Activated naive CD4-positive, alpha-beta T cell treated with anti-CD3 and anti-CD28 coated beads, Interleukin-2, amount 10 ng/mL, durations not matched to agents 7 days and 5 days (primary cell): ENCODE data around the gene IL4R.
"Not testable (repeated sequence)": the region's sequence is repeated elsewhere in the genome, so short reads cannot be mapped to it uniquely, and the experiment has no call there.

Experiments used
- CTCF ChIA-PET: fragments of 350-600 bp; sonication (Branson Sonifier 250); formaldehyde crosslinking; loops from one replicate; lab custom pipeline; 2021; ENCODE audit warnings: antibody characterized with exemption; lab: Charles Lee
- DNase-seq: peaks from one replicate; pipeline ENCODE4 v3.0.0-alpha.2; 2020
- H3K27ac Mint-ChIP-seq: one replicate; pipeline ENCODE4 v1.8.0; 2021; ENCODE audit warnings: mild to moderate bottlenecking, moderate library complexity, mixed read lengths
- H3K27me3 Mint-ChIP-seq: one replicate; pipeline ENCODE4 v1.8.0; 2021; ENCODE audit warnings: mild to moderate bottlenecking, mixed read lengths
- H3K36me3 Mint-ChIP-seq: one replicate; pipeline ENCODE4 v1.8.0; 2021; ENCODE audit warnings: mixed read lengths
- H3K4me1 Mint-ChIP-seq: one replicate; pipeline ENCODE4 v1.8.0; 2021; ENCODE audit warnings: mixed read lengths
- H3K4me3 Mint-ChIP-seq: one replicate; pipeline ENCODE4 v1.8.0; 2021; ENCODE audit warnings: mild to moderate bottlenecking, moderate library complexity, mixed read lengths
- H3K9me3 Mint-ChIP-seq: one replicate; pipeline ENCODE4 v1.8.0; 2021; ENCODE audit warnings: mixed read lengths

IL4R gene

GRCh38 chr16:27275394-27275793 is 38.4 kb upstream of the IL4R start:
- CTCF ChIA-PET: interaction anchor here (4.4 kb wide), 1 partner anchor 41 kb away, joined by 26 read pairs; no protein-coding TSS in a partner anchor
- Mint-ChIP-seq H3K36me3 (peaks cover 21% of the 10 kb centered on the region), H3K27me3 (peaks cover 5% of the 10 kb centered on the region), H3K9me3 (no peaks in the 10 kb centered on the region), H3K4me1 (peaks cover 55% of the 10 kb centered on the region), H3K27ac (peak overlapping the region; percentile 58), H3K4me3 (no peak overlapping the region)
- no peak for DNase-seq

GRCh38 chr16:27281243-27281642 is 32.5 kb upstream of the IL4R start:
- no peak for DNase-seq
- H3K4me1 Mint-ChIP-seq: peaks cover 55% of the 10 kb centered on the region
- peaks cover 18% of the 10 kb centered on the region for H3K36me3 Mint-ChIP-seq
- H3K27me3 Mint-ChIP-seq: peaks cover 23% of the 10 kb centered on the region
- peak overlapping the region; percentile 86 for H3K27ac Mint-ChIP-seq
- peak overlapping the region; percentile 68 for H3K4me3 Mint-ChIP-seq
- CTCF ChIA-PET: interaction anchor here (0.6 to 0.9 kb wide), 2 partner anchors 46 to 87 kb away, joined by 3 to 4 read pairs; no protein-coding TSS in a partner anchor
- H3K9me3 Mint-ChIP-seq: no peaks in the 10 kb centered on the region

- Mint-ChIP-seq H3K9me3 (peaks cover 4% of the 10 kb centered on the region), H3K36me3 (peaks cover 22% of the 10 kb centered on the region), H3K4me3 (no peak overlapping the region), H3K4me1 (peaks cover 74% of the 10 kb centered on the region), H3K27me3 (peaks cover 18% of the 10 kb centered on the region), H3K27ac (no peak overlapping the region)
- DNase-seq: no peak
- CTCF ChIA-PET: interaction anchor here (1.2 to 2.6 kb wide), 3 partner anchors 11 to 52 kb away, joined by 3 to 8 read pairs (median 3); no protein-coding TSS in a partner anchor
These were observed 28.7 kb upstream of the IL4R start for GRCh38 chr16:27284865-27285675.

DNA sequence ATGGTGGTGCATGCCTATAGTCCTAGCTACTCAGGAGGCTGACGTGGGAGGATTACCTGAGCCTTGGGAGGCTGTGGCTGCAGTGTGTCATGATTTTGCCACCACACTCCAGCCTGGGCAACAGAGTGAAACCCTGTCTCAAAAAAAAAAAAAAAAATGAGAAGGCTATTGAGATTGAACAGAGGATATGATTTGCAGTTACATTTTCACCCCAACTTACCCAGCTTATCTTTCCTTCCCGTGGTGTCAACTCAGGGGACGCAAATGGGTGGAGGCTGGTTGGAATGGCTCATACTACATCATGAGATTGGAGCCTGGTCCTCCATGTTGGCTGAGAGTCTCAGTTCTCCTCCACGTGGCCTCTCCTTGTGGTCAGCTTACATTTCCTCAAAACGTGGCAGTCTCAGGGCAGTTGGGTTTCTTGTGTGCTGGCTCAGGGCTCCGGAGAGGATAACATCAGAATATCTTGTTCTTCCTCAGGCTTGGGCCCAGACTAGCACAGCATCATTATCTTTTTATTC is 28.0 kb upstream of the IL4R start:
- Mint-ChIP-seq H3K4me3 (no peak overlapping the region), H3K9me3 (peaks cover 4% of the 10 kb centered on the region), H3K36me3 (peaks cover 22% of the 10 kb centered on the region), H3K27me3 (peaks cover 18% of the 10 kb centered on the region), H3K4me1 (peaks cover 78% of the 10 kb centered on the region), H3K27ac (no peak overlapping the region)
- no peak for DNase-seq
- CTCF ChIA-PET: interaction anchor here (1.2 to 2.6 kb wide), 2 partner anchors 51 to 52 kb away, joined by 3 to 8 read pairs; no protein-coding TSS in a partner anchor

GRCh38 chr16:27286451-27286850 is 27.3 kb upstream of the IL4R start:
- CTCF ChIA-PET: interaction anchor here (2.6 kb wide), 1 partner anchor 52 kb away, joined by 8 read pairs; no protein-coding TSS in a partner anchor
- peaks cover 21% of the 10 kb centered on the region for H3K36me3 Mint-ChIP-seq

GRCh38 chr16:27287051-27287811 is 26.5 kb upstream of the IL4R start:
- H3K4me1 Mint-ChIP-seq: peaks cover 71% of the 10 kb centered on the region
- H3K36me3 Mint-ChIP-seq: peaks cover 21% of the 10 kb centered on the region
- CTCF ChIA-PET: interaction anchor here (2.6 kb wide), 1 partner anchor 52 kb away, joined by 8 read pairs; no protein-coding TSS in a partner anchor
- H3K27ac Mint-ChIP-seq: no peak overlapping the region
- H3K4me3 Mint-ChIP-seq: no peak overlapping the region
- peaks cover 4% of the 10 kb centered on the region for H3K9me3 Mint-ChIP-seq
- H3K27me3 Mint-ChIP-seq: peaks cover 28% of the 10 kb centered on the region
- DNase-seq: no peak

More at GRCh38 chr16:27286451-27286850, 27.3 kb upstream of the IL4R start:
- H3K4me1 Mint-ChIP-seq: peaks cover 74% of the 10 kb centered on the region
- peaks cover 4% of the 10 kb centered on the region for H3K9me3 Mint-ChIP-seq
- H3K27ac Mint-ChIP-seq: no peak overlapping the region
- peaks cover 23% of the 10 kb centered on the region for H3K27me3 Mint-ChIP-seq
- no peak overlapping the region for H3K4me3 Mint-ChIP-seq
- DNase-seq: no peak

- DNase-seq: no peak
- H3K27ac Mint-ChIP-seq: no peak overlapping the region
- H3K4me3 Mint-ChIP-seq: no peak overlapping the region
- peaks cover 30% of the 10 kb centered on the region for H3K27me3 Mint-ChIP-seq
- CTCF ChIA-PET: interaction anchor here (1.2 kb wide), 1 partner anchor 9 kb away, joined by 3 read pairs; no protein-coding TSS in a partner anchor
- H3K36me3 Mint-ChIP-seq: peaks cover 18% of the 10 kb centered on the region
- peaks cover 4% of the 10 kb centered on the region for H3K9me3 Mint-ChIP-seq
- H3K4me1 Mint-ChIP-seq: peaks cover 65% of the 10 kb centered on the region
These were observed 25.9 kb upstream of the IL4R start for GRCh38 chr16:27287887-27288286.

DNA sequence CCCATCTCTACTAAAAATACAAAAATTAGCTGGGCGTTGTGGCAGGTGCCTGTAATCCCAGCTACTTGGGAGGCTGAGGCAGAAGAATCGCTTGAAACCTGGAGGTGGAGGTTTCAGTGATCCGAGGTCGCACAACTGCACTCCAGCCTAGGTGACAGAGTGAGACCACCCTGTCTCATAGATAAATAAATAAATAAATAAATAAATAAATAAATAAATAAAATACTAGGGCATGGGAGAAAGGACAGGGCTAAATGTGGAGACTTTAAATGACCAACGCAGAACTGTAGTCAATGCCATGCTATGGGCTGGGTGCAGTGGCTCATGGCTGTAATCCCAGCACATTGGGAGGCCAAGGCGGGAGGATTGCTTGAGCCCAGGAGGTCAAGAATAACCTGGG is 25.5 kb upstream of the IL4R start:
- CTCF ChIA-PET: interaction anchor here (1.2 kb wide), 1 partner anchor 8 kb away, joined by 3 read pairs; no protein-coding TSS in a partner anchor
- not testable (repeated sequence) for DNase-seq, H3K4me3 Mint-ChIP-seq, H3K27ac Mint-ChIP-seq, H3K9me3 Mint-ChIP-seq
- peaks cover 26% of the 10 kb centered on the region for H3K27me3 Mint-ChIP-seq
- H3K36me3 Mint-ChIP-seq: peaks cover 18% of the 10 kb centered on the region
- H3K4me1 Mint-ChIP-seq: peaks cover 61% of the 10 kb centered on the region

DNA sequence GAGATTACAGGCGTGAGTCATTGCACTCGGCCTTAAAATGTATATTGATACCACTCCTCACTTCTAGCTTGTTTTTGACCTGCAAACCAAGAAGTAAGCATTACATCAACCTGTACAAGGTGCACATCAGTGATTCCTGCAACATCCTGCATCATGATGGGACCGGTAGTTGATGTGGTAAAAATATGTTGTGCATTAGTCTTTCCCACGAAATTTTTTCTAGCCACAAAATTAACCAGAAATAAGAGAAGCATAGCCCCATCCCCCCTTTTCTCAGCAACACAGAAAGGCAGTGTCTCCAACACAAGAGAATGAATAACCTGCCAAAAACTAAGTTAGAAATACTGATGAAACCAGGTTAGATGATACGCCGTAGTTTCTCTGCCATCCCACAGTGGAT is 24.1 kb upstream of the IL4R start:
- CTCF ChIA-PET: no interaction called here
- Mint-ChIP-seq H3K36me3 (peaks cover 16% of the 10 kb centered on the region), H3K27me3 (peaks cover 19% of the 10 kb centered on the region), H3K4me3 (no peak overlapping the region), H3K4me1 (peaks cover 49% of the 10 kb centered on the region), H3K27ac (peak overlapping the region; percentile 22), H3K9me3 (peaks cover 4% of the 10 kb centered on the region)
- no peak for DNase-seq

DNA sequence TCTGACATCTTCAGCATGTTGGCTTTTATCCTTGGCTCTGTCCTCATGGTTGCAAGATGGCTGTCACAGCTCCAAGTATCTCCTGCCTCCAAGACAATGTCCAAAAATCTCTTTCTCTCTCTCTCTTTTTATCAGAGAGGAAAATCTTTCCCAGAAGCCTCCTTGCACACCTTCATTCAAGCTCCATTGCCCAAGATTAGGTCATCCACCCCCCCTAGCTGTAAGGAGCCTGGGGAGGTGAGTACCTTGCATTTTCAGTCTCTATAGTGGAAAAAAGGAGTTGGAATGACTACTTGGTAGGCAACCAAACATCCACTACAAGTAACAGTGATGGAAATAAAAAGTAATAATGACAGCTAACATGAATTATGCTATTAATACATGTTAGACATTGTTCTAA is 23.2 kb upstream of the IL4R start:
- no peak overlapping the region for H3K4me3 Mint-ChIP-seq
- H3K9me3 Mint-ChIP-seq: peaks cover 4% of the 10 kb centered on the region
- CTCF ChIA-PET: no interaction called here
- peaks cover 40% of the 10 kb centered on the region for H3K4me1 Mint-ChIP-seq
- peaks cover 9% of the 10 kb centered on the region for H3K36me3 Mint-ChIP-seq
- H3K27ac Mint-ChIP-seq: no peak overlapping the region
- H3K27me3 Mint-ChIP-seq: peaks cover 14% of the 10 kb centered on the region
- no peak for DNase-seq

DNA sequence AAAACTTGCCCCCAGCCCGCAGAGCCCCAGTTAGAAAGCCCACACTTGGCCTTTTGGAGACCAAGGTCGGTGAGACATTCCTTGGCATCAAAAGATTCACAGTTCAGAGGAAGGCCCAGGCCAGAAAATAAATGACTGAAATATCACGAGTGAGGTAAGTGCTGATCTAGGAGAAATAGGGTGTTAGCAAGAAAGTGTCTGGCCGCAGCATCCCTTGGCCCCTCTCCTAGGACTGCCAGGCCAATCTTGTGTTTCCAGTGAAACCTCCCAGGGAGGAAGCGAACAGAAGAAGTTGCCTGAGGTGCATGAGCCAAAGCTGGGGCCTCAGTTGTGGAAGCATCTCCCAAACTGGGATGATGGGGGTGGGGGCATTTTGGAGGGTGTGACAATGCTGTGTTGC is 22.7 kb upstream of the IL4R start:
- H3K4me3 Mint-ChIP-seq: no peak overlapping the region
- H3K27me3 Mint-ChIP-seq: peaks cover 14% of the 10 kb centered on the region
- H3K36me3 Mint-ChIP-seq: peaks cover 9% of the 10 kb centered on the region
- no peak for DNase-seq
- no peak overlapping the region for H3K27ac Mint-ChIP-seq
- H3K4me1 Mint-ChIP-seq: peaks cover 35% of the 10 kb centered on the region
- CTCF ChIA-PET: interaction anchor here (1.3 kb wide), 1 partner anchor 112 kb away, joined by 3 read pairs; no protein-coding TSS in a partner anchor
- H3K9me3 Mint-ChIP-seq: peaks cover 4% of the 10 kb centered on the region

- H3K9me3 Mint-ChIP-seq: peaks cover 4% of the 10 kb centered on the region
- CTCF ChIA-PET: interaction anchor here (1.3 kb wide), 1 partner anchor 112 kb away, joined by 3 read pairs; no protein-coding TSS in a partner anchor
These were observed 22.0 kb upstream of the IL4R start for GRCh38 chr16:27291722-27292240.

DNA sequence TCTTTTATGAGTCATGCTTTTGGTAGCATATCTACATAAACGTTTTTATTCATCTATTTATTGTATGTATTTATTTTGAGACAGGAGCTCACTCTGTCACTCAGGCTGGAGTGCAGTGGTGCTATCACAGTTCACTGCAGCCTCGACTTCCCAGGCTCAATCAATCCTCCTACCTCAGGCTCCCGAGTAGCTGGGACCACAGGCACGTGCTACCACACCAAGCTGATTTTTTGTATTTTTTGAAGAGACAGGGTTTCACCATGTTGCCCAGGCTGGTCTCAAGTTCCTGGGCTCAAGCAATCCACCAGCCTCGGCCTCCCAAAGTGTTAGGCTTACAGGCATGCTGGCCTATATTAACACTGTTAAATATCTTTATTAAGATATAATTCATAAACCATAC is 20.4 kb upstream of the IL4R start:
- no peak for DNase-seq
- H3K36me3 Mint-ChIP-seq: no peaks in the 10 kb centered on the region
- H3K4me3 Mint-ChIP-seq: no peak overlapping the region
- CTCF ChIA-PET: no interaction called here
- H3K27ac Mint-ChIP-seq: no peak overlapping the region
- H3K9me3 Mint-ChIP-seq: no peaks in the 10 kb centered on the region
- H3K4me1 Mint-ChIP-seq: peaks cover 28% of the 10 kb centered on the region
- peaks cover 14% of the 10 kb centered on the region for H3K27me3 Mint-ChIP-seq

More at GRCh38 chr16:27291722-27292240, 22.0 kb upstream of the IL4R start:
- Mint-ChIP-seq H3K4me1 (peaks cover 32% of the 10 kb centered on the region), H3K4me3 (no peak overlapping the region), H3K27me3 (peaks cover 14% of the 10 kb centered on the region), H3K27ac (no peak overlapping the region), H3K36me3 (peaks cover 6% of the 10 kb centered on the region)
- no peak for DNase-seq
